TTC549 (cell line): ENCODE results near the gene YAP1.

Experiments used
- FAIRE-seq: peaks from 2 replicates; lab custom pipeline; 2012; peaks lifted over from hg19 to GRCh38; lab: Jason Lieb, UNC

YAP1 gene

GRCh38 chr11:102109896-102110760 lies at the start of gene YAP1:
YAP1 (plus strand) TSS chr11:102110447; CDS start chr11:102110849, 402 bp downstream.
- FAIRE-seq, result no peak

GRCh38 chr11:102061276-102061675 lies 49.0 kb upstream of the YAP1 start:
- no peak for FAIRE-seq

DNA sequence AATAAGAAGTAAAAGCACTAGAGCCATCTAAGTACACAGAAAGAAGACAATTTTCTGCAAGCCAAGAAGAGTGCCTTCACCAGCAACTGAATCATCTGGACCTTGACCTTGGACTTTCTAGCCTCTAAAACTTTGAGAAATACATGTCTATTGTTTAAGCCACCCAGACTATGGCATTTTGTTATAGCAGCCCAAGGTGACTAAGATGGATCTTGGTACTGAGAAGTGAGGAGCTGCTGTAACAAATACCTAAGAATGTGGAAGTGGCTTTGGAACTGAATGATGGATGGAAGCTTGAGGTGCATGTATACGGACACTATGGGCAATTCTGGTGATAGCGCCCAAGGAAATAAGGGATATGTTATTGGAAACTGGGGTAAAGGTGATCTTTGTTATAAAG lies 48.1 kb upstream of the YAP1 start:
- FAIRE-seq, result no peak

- no peak for FAIRE-seq
Observed at GRCh38 chr11:102064316-102064715, 45.9 kb upstream of the YAP1 start.

GRCh38 chr11:102070766-102071165 lies 39.5 kb upstream of the YAP1 start:
- FAIRE-seq, result no peak

GRCh38 chr11:102071497-102072472 lies 38.5 kb upstream of the YAP1 start:
- no peak for FAIRE-seq

DNA sequence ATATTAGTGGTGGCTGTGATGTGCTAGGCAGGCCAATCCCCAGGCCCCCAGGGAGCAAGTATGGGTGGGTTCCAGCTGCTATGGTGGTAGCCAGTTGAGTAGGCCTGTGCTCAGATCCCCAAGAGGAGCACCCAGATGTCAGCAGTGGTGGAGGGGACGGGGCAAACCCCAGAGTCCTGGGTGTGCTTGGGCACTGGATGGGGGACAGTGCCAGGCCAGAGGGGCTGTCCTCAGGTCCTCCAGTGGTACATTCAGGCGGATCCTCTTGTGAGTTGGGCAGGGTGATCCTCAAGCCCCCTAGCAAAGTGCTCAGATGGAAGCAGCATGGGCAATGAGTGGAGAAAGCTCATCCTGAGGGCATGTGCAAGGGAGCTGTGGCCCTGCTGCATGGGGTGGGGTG lies 37.0 kb upstream of the YAP1 start:
- no peak for FAIRE-seq

- FAIRE-seq, result no peak
Observed at GRCh38 chr11:102079625-102080024, 30.6 kb upstream of the YAP1 start.

DNA sequence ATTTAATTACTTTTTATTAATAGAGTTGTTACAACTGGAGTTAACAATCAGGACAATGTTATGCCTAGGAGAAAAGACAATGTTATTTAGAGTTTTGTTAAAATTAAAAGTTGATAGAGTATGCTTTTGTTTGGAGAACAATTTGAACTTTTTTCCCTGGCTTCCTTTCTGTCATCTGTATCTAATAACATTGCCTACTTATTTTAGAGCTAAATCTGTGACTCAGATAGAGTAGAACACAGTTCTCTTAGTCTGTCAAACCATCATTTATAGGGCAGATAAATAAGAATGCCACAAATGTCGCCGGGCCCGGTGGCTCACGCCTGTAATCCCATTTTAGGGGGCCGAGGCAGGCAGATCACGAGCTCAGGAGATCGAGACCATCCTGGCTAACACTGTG lies 28.9 kb upstream of the YAP1 start:
- FAIRE-seq, result no peak

GRCh38 chr11:102085864-102086551 lies 24.2 kb upstream of the YAP1 start:
- FAIRE-seq, result no peak

DNA sequence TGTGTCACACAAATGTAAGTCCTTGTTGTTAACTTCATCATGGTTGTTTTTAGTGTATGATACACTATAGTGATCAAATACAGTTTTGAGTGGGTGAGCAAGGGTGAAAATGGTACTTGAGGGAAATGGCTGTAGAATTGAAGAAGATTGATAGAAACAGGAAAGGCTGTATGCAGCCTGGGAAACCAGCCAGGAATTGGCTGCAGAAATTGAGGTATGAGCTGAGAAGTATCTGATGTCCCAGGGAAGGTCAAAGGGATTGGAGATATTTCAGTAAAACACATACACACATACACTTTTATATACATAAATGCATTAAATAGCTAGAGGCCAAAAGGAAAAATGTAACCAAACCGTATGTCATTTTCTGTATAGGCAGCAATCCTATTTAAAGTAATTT lies 13.1 kb upstream of the YAP1 start:
- FAIRE-seq, result no peak

GRCh38 chr11:102099755-102100154 lies 10.5 kb upstream of the YAP1 start:
- no peak for FAIRE-seq

- no peak for FAIRE-seq
Observed at GRCh38 chr11:102108734-102109440, 1.4 kb upstream of the YAP1 start.

DNA sequence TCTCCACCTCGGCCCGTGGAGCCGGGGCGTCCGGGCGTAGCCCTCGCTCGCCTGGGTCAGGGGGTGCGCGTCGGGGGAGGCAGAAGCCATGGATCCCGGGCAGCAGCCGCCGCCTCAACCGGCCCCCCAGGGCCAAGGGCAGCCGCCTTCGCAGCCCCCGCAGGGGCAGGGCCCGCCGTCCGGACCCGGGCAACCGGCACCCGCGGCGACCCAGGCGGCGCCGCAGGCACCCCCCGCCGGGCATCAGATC lies 439 bp downstream of the YAP1 start:
- no peak for FAIRE-seq

DNA sequence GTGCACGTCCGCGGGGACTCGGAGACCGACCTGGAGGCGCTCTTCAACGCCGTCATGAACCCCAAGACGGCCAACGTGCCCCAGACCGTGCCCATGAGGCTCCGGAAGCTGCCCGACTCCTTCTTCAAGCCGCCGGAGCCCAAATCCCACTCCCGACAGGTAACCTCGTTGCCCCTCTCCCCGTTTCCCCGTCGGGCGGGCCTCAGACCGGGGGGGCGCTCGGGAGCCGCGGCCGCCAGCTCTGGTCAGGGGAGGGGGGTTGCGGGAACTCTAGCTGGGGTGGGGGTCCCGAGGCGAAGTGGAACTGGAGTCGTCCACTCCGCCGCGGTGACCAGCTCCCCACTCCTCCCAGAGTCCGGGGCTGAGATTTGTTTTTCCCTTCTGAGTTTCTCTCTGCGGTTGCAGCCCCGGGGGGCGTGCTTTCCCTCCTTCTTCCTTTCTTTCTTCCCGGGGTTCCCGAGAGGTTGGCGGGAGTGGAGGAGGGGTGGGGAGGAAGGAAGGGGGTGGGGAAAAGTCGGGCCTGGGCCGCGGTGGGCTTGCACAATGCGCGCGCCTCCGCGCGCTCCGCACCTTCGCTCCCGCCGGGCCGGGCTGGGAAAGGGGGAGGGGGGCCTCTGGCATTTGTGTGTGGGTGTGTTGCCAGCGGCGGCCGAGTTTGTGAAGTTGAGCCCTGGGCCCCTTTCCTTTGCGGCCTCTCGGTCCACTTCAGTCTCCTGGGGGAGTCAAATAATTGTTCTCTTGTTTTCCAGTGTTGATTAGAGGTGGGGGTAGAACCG lies 952 bp downstream of the YAP1 start:
- no peak for FAIRE-seq

DNA sequence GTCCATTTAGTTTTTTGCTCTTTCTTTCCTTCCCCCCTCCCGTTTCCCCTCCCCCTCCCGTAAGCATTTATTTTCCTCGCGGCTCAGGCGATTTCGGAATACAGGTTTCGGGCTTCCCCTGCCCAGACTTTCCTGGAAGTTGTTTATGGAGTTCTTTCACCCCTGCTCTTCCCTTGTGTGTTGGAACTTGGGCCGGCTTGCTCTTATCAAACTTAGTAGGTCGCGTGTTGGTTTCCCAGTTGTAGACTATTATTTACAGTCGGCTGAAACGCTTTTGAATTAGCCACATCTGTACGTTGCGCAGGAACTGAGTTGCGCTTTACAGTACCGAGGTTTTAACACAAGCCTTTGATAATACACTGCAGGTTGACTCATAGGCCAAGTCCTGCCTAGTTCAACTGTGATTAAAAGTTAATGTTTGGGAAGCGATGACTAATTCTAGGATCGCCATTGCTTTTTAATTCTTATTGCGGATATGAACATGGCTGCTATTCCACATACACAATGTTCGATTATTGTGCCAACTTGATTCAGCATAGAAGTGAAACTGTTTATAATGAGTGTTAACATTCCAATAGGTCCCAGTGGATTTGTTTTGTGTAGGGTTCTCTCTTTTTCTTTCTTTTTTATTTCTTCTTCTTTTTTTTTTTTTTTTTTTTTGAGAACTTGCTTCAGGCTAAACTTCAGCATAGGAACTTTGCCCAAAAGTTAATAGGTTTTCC lies 1.7 kb downstream of the YAP1 start:
- FAIRE-seq, result peak; percentile 62

DNA sequence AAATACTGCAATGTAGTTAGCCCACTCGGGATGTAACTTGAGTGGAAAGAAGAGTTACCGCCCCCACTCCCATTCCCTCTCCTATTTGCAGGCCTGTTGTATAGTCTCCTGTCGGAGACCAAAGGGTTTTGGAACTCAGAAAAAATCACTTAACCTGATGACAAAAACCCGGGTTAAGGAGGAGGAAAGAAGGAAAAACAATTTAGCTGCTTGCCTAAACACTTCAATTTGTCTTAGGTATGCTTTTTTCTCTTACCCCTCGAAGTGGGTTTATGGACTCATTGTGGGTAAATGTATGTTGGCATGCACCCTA lies 2.2 kb downstream of the YAP1 start:
- FAIRE-seq, result no peak

DNA sequence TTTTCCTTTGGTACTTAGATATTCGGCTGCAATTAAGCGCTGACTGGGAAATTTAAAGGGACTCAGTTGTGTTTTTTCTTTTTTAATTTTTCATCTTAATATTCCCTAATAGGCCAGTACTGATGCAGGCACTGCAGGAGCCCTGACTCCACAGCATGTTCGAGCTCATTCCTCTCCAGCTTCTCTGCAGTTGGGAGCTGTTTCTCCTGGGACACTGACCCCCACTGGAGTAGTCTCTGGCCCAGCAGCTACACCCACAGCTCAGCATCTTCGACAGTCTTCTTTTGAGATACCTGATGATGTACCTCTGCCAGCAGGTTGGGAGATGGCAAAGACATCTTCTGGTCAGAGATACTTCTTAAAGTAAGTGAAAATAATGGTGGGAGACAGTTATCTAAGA lies 3.8 kb downstream of the YAP1 start:
- no peak for FAIRE-seq

DNA sequence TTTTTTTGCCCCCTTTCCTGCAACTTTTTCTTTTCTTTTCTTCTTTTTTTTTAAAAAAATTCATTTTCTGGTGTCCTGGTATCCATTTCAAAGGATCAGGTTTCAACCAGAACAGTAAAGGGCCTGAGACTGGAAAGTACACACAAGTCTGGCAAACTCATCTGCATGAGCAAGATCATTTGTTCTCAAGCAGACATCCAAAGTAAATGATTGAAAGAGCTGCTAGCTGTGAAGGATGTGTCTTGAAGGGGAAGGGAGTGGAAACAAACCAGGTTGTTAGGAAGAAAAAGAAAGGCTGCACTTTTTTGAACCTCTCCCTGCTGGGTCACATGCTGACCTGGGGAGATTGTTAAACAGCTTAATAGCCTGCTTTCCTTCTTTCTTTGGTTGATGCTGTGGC lies 5.3 kb downstream of the YAP1 start:
- FAIRE-seq, result no peak

GRCh38 chr11:102116453-102117205 lies 6.4 kb downstream of the YAP1 start:
- FAIRE-seq, result no peak
